Panc1 (cell line): ENCODE data around the gene ANKRD34A. TPM values are rescaled to one million over a fixed set of nuclear protein-coding genes. Genes with fewer than 3 reads are reported as not detected.

Source experiments
- ATAC-seq: fragments of 200-7000 bp; cut with Tn5 transposase; 2 replicates; pipeline ENCODE4 v1.9.1; 2020; ENCODE audit warnings: mild to moderate bottlenecking, moderate library complexity
- BruUV-seq: library from RNA; stranded (reverse); fragments of 400-500 nt; replicated peaks from 2 replicates; lab custom pipeline; 2021; lab: Mats Ljungman, UMichigan
- CTCF ChIA-PET: fragments of 300-600 bp; sonication (Branson Sonifier 250); formaldehyde crosslinking; loops from one replicate; lab custom pipeline; 2022; ENCODE audit warnings: antibody characterized with exemption; lab: Charles Lee
- POLR2A ChIA-PET: fragments of 300-600 bp; sonication (Branson Sonifier 250); formaldehyde crosslinking; loops from one replicate; lab custom pipeline; 2022; ENCODE audit warnings: antibody characterized with exemption; lab: Charles Lee
- DNase-seq: peaks from one replicate; pipeline ENCODE4 v3.0.0-alpha.2; 2010; ENCODE audit warnings: low read depth, low spot score
- H3K27ac ChIP-seq: 2 replicates; pipeline ENCODE4 v1.5.1; 2011; ENCODE audit warnings: mild to moderate bottlenecking, low read length, inconsistent platforms
- H3K27me3 ChIP-seq: fragments of 200-500 bp; sonication (Bioruptor generic); 2 replicates; pipeline ENCODE4 v1.6.0; 2014; ENCODE audit warnings: low read length, inconsistent platforms; ENCODE audit not compliant: control insufficient read depth, insufficient read depth
- H3K36me3 ChIP-seq: fragments of 200-500 bp; sonication (Bioruptor generic); 2 replicates; pipeline ENCODE4 v1.5.1; 2014; ENCODE audit warnings: inconsistent platforms, mild to moderate bottlenecking, low read length, moderate library complexity; ENCODE audit not compliant: control insufficient read depth, insufficient read depth
- H3K4me1 ChIP-seq: 2 replicates; pipeline ENCODE4 v1.5.1; 2011; ENCODE audit warnings: inconsistent platforms, mild to moderate bottlenecking, low read length, moderate library complexity; ENCODE audit not compliant: control insufficient read depth, insufficient read depth
- H3K4me3 ChIP-seq, 2 experiments: 2 replicates each; pipeline ENCODE4 v1.5.1; 2011 to 2012; ENCODE audit warnings: low read depth in 2 of 2, low read length in 2 of 2, mild to moderate bottlenecking in 2 of 2, inconsistent platforms in 1 of 2, moderate library complexity in 1 of 2
- H3K9me3 ChIP-seq: fragments of 200-500 bp; sonication (Bioruptor generic); 2 replicates; pipeline ENCODE4 v1.5.1; 2014; ENCODE audit warnings: low read depth, mild to moderate bottlenecking, inconsistent platforms, low read length, moderate library complexity; ENCODE audit not compliant: control insufficient read depth, insufficient read depth
- CTCF ChIP-seq: fragments of 450-650 bp; IDR thresholded peaks from 2 replicates; pipeline ENCODE4 v1.5.1; 2017; ENCODE audit warnings: mild to moderate bottlenecking
- POLR2AphosphoS5 ChIP-seq: IDR thresholded peaks from 2 replicates; pipeline ENCODE4 v1.6.1; 2012; ENCODE audit warnings: mild to moderate bottlenecking, low read depth, low read length, moderate library complexity
- SIN3A ChIP-seq: IDR thresholded peaks from 2 replicates; pipeline ENCODE4 v1.6.1; 2012; ENCODE audit warnings: low read depth, mild to moderate bottlenecking, low read length, moderate library complexity, borderline replicate concordance; ENCODE audit not compliant: insufficient read depth
- TCF7L2 ChIP-seq: IDR thresholded peaks from 2 replicates; pipeline ENCODE4 v1.6.1; 2011; ENCODE audit warnings: mild to moderate bottlenecking, low read depth, low read length, inconsistent platforms
- in situ Hi-C: cut with HindIII; loops from 2 replicates; pipeline ENCODE4 v1.10.0; 2016; ENCODE audit warnings: low sequenced_read_pairs, low pct_unique_long_range_greater_than_20kb
- intact Hi-C: fragments of 100-400 bp; cut with micrococcal nuclease; formaldehyde crosslinking; loops from one replicate; pipeline ENCODE4 v1.10.0; 2022; ENCODE audit not compliant: unreplicated experiment
- total RNA-seq: library from RNA; stranded (reverse); gene quantifications from one replicate; pipeline ENCODE4 v1.2.1, GENCODE V29; 2021; ENCODE audit not compliant: unreplicated experiment
- TF ChIP-seq, protein P1 (sequence below), 2 experiments: IDR thresholded peaks; 2 replicates each; pipeline ENCODE4 v1.6.1; 2011 to 2012; ENCODE audit warnings: low read depth in 2 of 2, control low read depth in 1 of 2, low read length in 1 of 2, mild to moderate bottlenecking in 1 of 2, moderate library complexity in 1 of 2; ENCODE audit not compliant: insufficient read depth in 1 of 2

ANKRD34A gene
- total RNA-seq, 1 experiment from 2014 or later, result 1.4 TPM

GRCh38 chr1:145975216-145975615, 10.8 kb upstream of the ANKRD34A start:
- Histone ChIP-seq H3K4me1 (0 out of 2 replicates have a peak, but pooled peaks cover 4% of the 10 kb centered on the region), H3K36me3 (no peaks in the 10 kb centered on the region), H3K27me3 (no peaks in the 10 kb centered on the region), H3K4me3 (no peak overlapping the region), H3K9me3 (no peaks in the 10 kb centered on the region), H3K27ac (no peak overlapping the region)
- in situ Hi-C loops (no loop called here), intact Hi-C loops (loop anchor here (5.0 kb wide), 1 partner anchor 37 kb away; no protein-coding TSS in a partner anchor)
- ATAC-seq, result no peak
- no peak for DNase-seq
- no TSS peak for BruUV-seq
- ChIA-PET POLR2A (no interaction called here), CTCF (no interaction called here)
- TF ChIP-seq SIN3A, result no peak

GRCh38 chr1:145974721-145975120, 10.3 kb upstream of the ANKRD34A start:
- intact Hi-C loops (loop anchor here (5.0 kb wide), 1 partner anchor 38 kb away; no protein-coding TSS in a partner anchor), in situ Hi-C loops (no loop called here)
- no peak for DNase-seq
- ChIA-PET CTCF (no interaction called here), POLR2A (no interaction called here)
- no peak for ATAC-seq
- BruUV-seq, result no TSS peak
- Histone ChIP-seq H3K36me3 (no peaks in the 10 kb centered on the region), H3K4me3 (no peak overlapping the region), H3K9me3 (no peaks in the 10 kb centered on the region), H3K4me1 (0 out of 2 replicates have a peak, but pooled peaks cover 4% of the 10 kb centered on the region), H3K27ac (no peak overlapping the region), H3K27me3 (no peaks in the 10 kb centered on the region)
- no peak for TF ChIP-seq SIN3A

- CTCF ChIA-PET, result no interaction called here
- BruUV-seq, result no TSS peak
- in situ Hi-C loops, result no loop called here
Measured at GRCh38 chr1:145972580-145972979, 8.2 kb upstream of the ANKRD34A start.

GRCh38 chr1:145967288-145967687, 2.9 kb upstream of the ANKRD34A start:
- POLR2A ChIA-PET, result no interaction called here
- in situ Hi-C loops, result no loop called here

More at GRCh38 chr1:145972580-145972979, 8.2 kb upstream of the ANKRD34A start:
- Histone ChIP-seq H3K9me3 (peaks cover 1% of the 10 kb centered on the region; the same call in 1 of the 2 replicates), H3K27me3 (no peaks in the 10 kb centered on the region), H3K4me1 (0 out of 2 replicates have a peak, but pooled peaks cover 4% of the 10 kb centered on the region), H3K36me3 (no peaks in the 10 kb centered on the region), H3K27ac (no peak overlapping the region), H3K4me3 (no peak overlapping the region)
- intact Hi-C loops, result no loop called here
- POLR2A ChIA-PET, result no interaction called here
- DNase-seq (no peak), ATAC-seq (no peak)
- no peak for TF ChIP-seq POLR2AphosphoS5
- no peak for TF ChIP-seq CTCF
- TF ChIP-seq SIN3A, result no peak

More at GRCh38 chr1:145967288-145967687, 2.9 kb upstream of the ANKRD34A start:
- H3K36me3 ChIP-seq, result no peaks in the 10 kb centered on the region
- H3K4me1 ChIP-seq, result peaks cover 15% of the 10 kb centered on the region
- ATAC-seq (no peak), DNase-seq (no peak)
- no TSS peak for BruUV-seq
- no peak overlapping the region for H3K4me3 ChIP-seq
- peaks cover 3% of the 10 kb centered on the region; the same call in 1 of the 2 replicates for H3K9me3 ChIP-seq
- no peak overlapping the region for H3K27ac ChIP-seq
- H3K27me3 ChIP-seq, result no peaks in the 10 kb centered on the region
- CTCF ChIA-PET, result interaction anchor here (1.0 kb wide), 1 partner anchor 9 kb away, joined by 3 read pairs; the partner anchor contains the start of gene LIX1L
- intact Hi-C loops, result no loop called here
- no peak for TF ChIP-seq SIN3A
- no peak for TF ChIP-seq TCF7L2
- TF ChIP-seq, protein P1, sequence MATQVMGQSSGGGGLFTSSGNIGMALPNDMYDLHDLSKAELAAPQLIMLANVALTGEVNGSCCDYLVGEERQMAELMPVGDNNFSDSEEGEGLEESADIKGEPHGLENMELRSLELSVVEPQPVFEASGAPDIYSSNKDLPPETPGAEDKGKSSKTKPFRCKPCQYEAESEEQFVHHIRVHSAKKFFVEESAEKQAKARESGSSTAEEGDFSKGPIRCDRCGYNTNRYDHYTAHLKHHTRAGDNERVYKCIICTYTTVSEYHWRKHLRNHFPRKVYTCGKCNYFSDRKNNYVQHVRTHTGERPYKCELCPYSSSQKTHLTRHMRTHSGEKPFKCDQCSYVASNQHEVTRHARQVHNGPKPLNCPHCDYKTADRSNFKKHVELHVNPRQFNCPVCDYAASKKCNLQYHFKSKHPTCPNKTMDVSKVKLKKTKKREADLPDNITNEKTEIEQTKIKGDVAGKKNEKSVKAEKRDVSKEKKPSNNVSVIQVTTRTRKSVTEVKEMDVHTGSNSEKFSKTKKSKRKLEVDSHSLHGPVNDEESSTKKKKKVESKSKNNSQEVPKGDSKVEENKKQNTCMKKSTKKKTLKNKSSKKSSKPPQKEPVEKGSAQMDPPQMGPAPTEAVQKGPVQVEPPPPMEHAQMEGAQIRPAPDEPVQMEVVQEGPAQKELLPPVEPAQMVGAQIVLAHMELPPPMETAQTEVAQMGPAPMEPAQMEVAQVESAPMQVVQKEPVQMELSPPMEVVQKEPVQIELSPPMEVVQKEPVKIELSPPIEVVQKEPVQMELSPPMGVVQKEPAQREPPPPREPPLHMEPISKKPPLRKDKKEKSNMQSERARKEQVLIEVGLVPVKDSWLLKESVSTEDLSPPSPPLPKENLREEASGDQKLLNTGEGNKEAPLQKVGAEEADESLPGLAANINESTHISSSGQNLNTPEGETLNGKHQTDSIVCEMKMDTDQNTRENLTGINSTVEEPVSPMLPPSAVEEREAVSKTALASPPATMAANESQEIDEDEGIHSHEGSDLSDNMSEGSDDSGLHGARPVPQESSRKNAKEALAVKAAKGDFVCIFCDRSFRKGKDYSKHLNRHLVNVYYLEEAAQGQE (IDR thresholded peaks at IDR 0.05; ENCODE audit: insufficient read depth in 1 of 2, low read depth in 2 of 2, low read length in 1 of 2), result no peak
- no peak for TF ChIP-seq CTCF
- no peak for TF ChIP-seq POLR2AphosphoS5
